Upper lobe of left lung (tissue), 4 donors: ENCODE results near the gene MEF2A.

Experiments used
- EP300 ChIP-seq, 4 donors: sonication (generic); formaldehyde crosslinking; IDR thresholded peaks; one replicate each; pipeline ENCODE4 v1.5.1; 2017; ENCODE audit warnings: antibody characterized with exemption in 4 of 4, control low read depth in 2 of 4
- POLR2A ChIP-seq, 4 donors: fragments of 450-650 bp; IDR thresholded peaks; one replicate each; pipeline ENCODE4 v1.5.1; 2016 to 2017; ENCODE audit warnings: antibody characterized with exemption in 4 of 4, mild to moderate bottlenecking in 2 of 4
- POLR2AphosphoS5 ChIP-seq, 2 donors: sonication (generic); formaldehyde crosslinking; IDR thresholded peaks; one replicate each; pipeline ENCODE4 v1.5.1; 2017; ENCODE audit warnings: antibody characterized with exemption in 2 of 2
- TF ChIP-seq, protein P1 (sequence below), 6 experiments: fragments of 450-650 bp in 4 of 6; fragments of 200-600 bp in 2 of 6; sonication (generic) in 2 of 6; IDR thresholded peaks; one replicate each; pipeline ENCODE4 v1.5.1; 2016 to 2019; ENCODE audit warnings: antibody characterized with exemption in 6 of 6

DNA sequence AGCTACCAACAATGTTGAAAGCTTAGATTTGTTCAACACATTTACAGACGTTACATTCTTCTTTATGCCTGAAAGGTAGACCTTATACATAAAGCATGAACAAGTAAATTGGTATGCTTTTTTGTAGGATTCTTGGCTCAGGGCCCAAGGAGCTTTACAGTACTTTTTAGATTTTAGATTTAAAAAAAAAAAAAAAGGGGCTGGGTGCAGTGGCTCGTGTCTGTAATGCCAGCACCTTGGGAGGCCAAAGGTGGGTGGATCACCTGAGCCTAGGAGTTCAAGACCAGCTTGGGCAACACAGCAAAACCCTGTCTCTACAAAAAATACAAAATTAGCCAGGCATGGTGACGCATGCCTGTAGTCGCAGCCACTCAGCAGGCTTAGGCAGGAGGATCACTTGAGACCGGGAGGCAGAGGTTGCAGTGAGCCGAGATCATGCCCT, 39.7 kb downstream of the MEF2A start:
- TF ChIP-seq, protein P1, sequence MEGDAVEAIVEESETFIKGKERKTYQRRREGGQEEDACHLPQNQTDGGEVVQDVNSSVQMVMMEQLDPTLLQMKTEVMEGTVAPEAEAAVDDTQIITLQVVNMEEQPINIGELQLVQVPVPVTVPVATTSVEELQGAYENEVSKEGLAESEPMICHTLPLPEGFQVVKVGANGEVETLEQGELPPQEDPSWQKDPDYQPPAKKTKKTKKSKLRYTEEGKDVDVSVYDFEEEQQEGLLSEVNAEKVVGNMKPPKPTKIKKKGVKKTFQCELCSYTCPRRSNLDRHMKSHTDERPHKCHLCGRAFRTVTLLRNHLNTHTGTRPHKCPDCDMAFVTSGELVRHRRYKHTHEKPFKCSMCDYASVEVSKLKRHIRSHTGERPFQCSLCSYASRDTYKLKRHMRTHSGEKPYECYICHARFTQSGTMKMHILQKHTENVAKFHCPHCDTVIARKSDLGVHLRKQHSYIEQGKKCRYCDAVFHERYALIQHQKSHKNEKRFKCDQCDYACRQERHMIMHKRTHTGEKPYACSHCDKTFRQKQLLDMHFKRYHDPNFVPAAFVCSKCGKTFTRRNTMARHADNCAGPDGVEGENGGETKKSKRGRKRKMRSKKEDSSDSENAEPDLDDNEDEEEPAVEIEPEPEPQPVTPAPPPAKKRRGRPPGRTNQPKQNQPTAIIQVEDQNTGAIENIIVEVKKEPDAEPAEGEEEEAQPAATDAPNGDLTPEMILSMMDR (IDR thresholded peaks at IDR 0.05) = no peak
- TF ChIP-seq EP300 (IDR thresholded peaks at IDR 0.05) = no peak
- TF ChIP-seq POLR2A (IDR thresholded peaks at IDR 0.05) = no peak
- no peak for TF ChIP-seq POLR2AphosphoS5 (IDR thresholded peaks at IDR 0.05)
